ENCODE results near the gene RTN1.

RTN1 gene

GRCh38 chr14:59547310-59547709 lies 323.3 kb downstream of the RTN1 start:
- no peak for DNase-seq (ENCODE audit: low spot score)
